Mammary epithelial cell (primary cell): ENCODE measurements around the gene ARSA.

Experiments used
- CTCF ChIP-seq, 2 donors: IDR thresholded peaks in 1 of 2; conservative IDR thresholded peaks in 1 of 2; 2 replicates each; pipeline ENCODE4 v1.5.1; 2011 to 2012; ENCODE audit warnings: inconsistent platforms in 2 of 2, low read length in 2 of 2, mild to moderate bottlenecking in 2 of 2, control low read depth in 1 of 2, low read depth in 1 of 2; ENCODE audit not compliant: insufficient read depth in 1 of 2; ENCODE audit errors: extremely low read depth in 1 of 2
- EZH2 ChIP-seq: IDR thresholded peaks from 2 replicates; pipeline ENCODE4 v1.6.1; 2012; ENCODE audit warnings: low read length, inconsistent platforms, borderline replicate concordance

DNA sequence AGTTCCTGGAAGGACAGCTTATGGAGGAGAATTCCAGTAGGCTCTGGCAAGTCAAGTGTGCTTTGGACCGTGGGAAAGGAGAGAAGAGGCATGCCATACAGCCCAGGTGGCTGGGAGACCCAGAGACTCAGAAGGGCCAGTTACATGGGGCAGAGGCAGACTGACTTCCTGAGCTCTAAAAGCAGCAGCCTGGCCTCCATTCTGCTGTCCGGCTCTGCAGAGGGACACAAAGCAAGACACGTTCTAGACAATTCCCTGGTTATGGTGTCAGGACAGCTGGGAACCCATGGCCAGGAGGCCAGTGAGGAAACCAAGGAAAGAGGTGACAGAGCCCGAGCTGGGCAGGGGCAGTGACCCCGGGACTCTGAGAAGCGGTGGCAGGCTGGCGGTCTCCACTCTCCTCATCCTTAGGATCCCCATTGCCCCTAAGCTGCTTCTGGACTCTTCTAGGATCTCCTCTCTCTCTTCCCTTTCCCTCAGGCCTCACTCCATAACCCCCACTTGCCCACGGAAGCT is 52.5 kb downstream of the ARSA start:
- TF ChIP-seq CTCF (conservative IDR thresholded peaks at IDR 0.05 in 1 of 2, IDR thresholded peaks at IDR 0.05 in 1 of 2; ENCODE audit: extremely low read depth in 1 of 2, insufficient read depth in 1 of 2, low read depth in 1 of 2, low read length in 2 of 2) (no peak), EZH2 (no peak)
